Neural crest cell (in vitro differentiated cells): ENCODE results near the gene TRAK2. TPM values are rescaled to one million over a fixed set of nuclear protein-coding genes. Genes with fewer than 3 reads are reported as not detected.

ENCODE experiments used
- DNase-seq: peaks from one replicate; pipeline ENCODE4 v3.0.0; 2021; ENCODE audit warnings: low read depth, mixed read lengths, low spot score
- H3K27ac Mint-ChIP-seq: one replicate; pipeline ENCODE4 v1.8.0; 2021; ENCODE audit warnings: mild to moderate bottlenecking, mixed read lengths; ENCODE audit not compliant: unreplicated experiment
- H3K27me3 Mint-ChIP-seq: 2 replicates; pipeline ENCODE4 v1.8.0; 2021; ENCODE audit warnings: low read depth, mild to moderate bottlenecking, mixed read lengths
- H3K36me3 Mint-ChIP-seq: 2 replicates; pipeline ENCODE4 v1.8.0; 2021; ENCODE audit warnings: low read depth, mild to moderate bottlenecking, mixed read lengths
- H3K4me1 Mint-ChIP-seq: 2 replicates; pipeline ENCODE4 v1.8.0; 2021; ENCODE audit warnings: mixed read lengths
- H3K4me3 Mint-ChIP-seq: one replicate; pipeline ENCODE4 v1.8.0; 2021; ENCODE audit warnings: mild to moderate bottlenecking, mixed read lengths
- H3K9me3 Mint-ChIP-seq: 2 replicates; pipeline ENCODE4 v1.8.0; 2021; ENCODE audit warnings: mixed read lengths
- CTCF ChIP-seq: fragments of 200-600 bp; sonication (generic); conservative IDR thresholded peaks from 2 replicates; pipeline ENCODE4 v1.5.0; 2021; ENCODE audit warnings: antibody characterized with exemption, mild to moderate bottlenecking
- total RNA-seq: library from RNA; stranded (reverse); gene quantifications from 2 replicates; pipeline ENCODE4 v1.2.1, GENCODE V29; 2021

Gene TRAK2
- total RNA-seq, 1 donor from 2014 or later = 14.2 TPM

- no peak overlapping the region for H3K4me3 Mint-ChIP-seq
- H3K9me3 Mint-ChIP-seq = peaks cover 9% of the 10 kb centered on the region
- H3K27ac Mint-ChIP-seq = no peak overlapping the region
- TF ChIP-seq CTCF = no peak
- DNase-seq = no peak
- H3K36me3 Mint-ChIP-seq = peaks cover 33% of the 10 kb centered on the region
- H3K27me3 Mint-ChIP-seq = no peaks in the 10 kb centered on the region
- H3K4me1 Mint-ChIP-seq = peaks cover 7% of the 10 kb centered on the region
Observed at GRCh38 chr2:201360256-201360655, 91.0 kb downstream of the TRAK2 start.

- Mint-ChIP-seq H3K27me3 (no peaks in the 10 kb centered on the region), H3K36me3 (peaks cover 26% of the 10 kb centered on the region), H3K4me1 (peaks cover 7% of the 10 kb centered on the region), H3K27ac (no peak overlapping the region), H3K4me3 (no peak overlapping the region), H3K9me3 (peaks cover 3% of the 10 kb centered on the region)
- no peak for DNase-seq
- TF ChIP-seq CTCF = no peak
Observed at GRCh38 chr2:201358684-201359083, 92.6 kb downstream of the TRAK2 start.

- no peaks in the 10 kb centered on the region for H3K27me3 Mint-ChIP-seq
- no peak for DNase-seq
- peaks cover 7% of the 10 kb centered on the region for H3K4me1 Mint-ChIP-seq
- TF ChIP-seq CTCF = no peak
- peak within 1 kb of the TSS; percentile 76 for H3K27ac Mint-ChIP-seq
- peaks cover 16% of the 10 kb centered on the region for H3K36me3 Mint-ChIP-seq
- H3K4me3 Mint-ChIP-seq = no peak within 1 kb of the TSS
- H3K9me3 Mint-ChIP-seq = no peaks in the 10 kb centered on the region
Observed at GRCh38 chr2:201357221-201357620, 94.0 kb downstream of the TRAK2 start, which contains the start of gene FLACC1. Gene FLACC1, minus strand, starts transcription at chr2:201357345. Its CDS starts 5,941 bp downstream, at chr2:201351404.

GRCh38 chr2:201353116-201353515 is 98.1 kb downstream of the TRAK2 start:
- Mint-ChIP-seq H3K27ac (no peak overlapping the region), H3K4me1 (peaks cover 15% of the 10 kb centered on the region), H3K27me3 (no peaks in the 10 kb centered on the region), H3K9me3 (no peaks in the 10 kb centered on the region), H3K4me3 (no peak overlapping the region), H3K36me3 (peaks cover 2% of the 10 kb centered on the region)
- no peak for TF ChIP-seq CTCF
- DNase-seq = no peak

- Mint-ChIP-seq H3K4me1 (peaks cover 17% of the 10 kb centered on the region), H3K36me3 (peaks cover 2% of the 10 kb centered on the region), H3K4me3 (no peak overlapping the region), H3K9me3 (no peaks in the 10 kb centered on the region), H3K27me3 (no peaks in the 10 kb centered on the region), H3K27ac (no peak overlapping the region)
- DNase-seq = no peak
- TF ChIP-seq CTCF = no peak
Observed at GRCh38 chr2:201350879-201351278, 100.4 kb downstream of the TRAK2 start.

GRCh38 chr2:201349601-201350000 is 101.7 kb downstream of the TRAK2 start:
- H3K27ac Mint-ChIP-seq = peak overlapping the region; percentile 46
- no peak overlapping the region for H3K4me3 Mint-ChIP-seq
- no peak for DNase-seq
- H3K27me3 Mint-ChIP-seq = no peaks in the 10 kb centered on the region
- no peak for TF ChIP-seq CTCF
- H3K9me3 Mint-ChIP-seq = no peaks in the 10 kb centered on the region
- H3K4me1 Mint-ChIP-seq = peaks cover 21% of the 10 kb centered on the region
- H3K36me3 Mint-ChIP-seq = peaks cover 2% of the 10 kb centered on the region
